T-helper 2 cell treated with Interferon-gamma antibody and Interleukin-4, amounts not matched to agents 100 ng/mL and 5 ng/mL, for 36 hours (primary cell): ENCODE data around the gene CACNA1A. TPM values are rescaled to one million over a fixed set of nuclear protein-coding genes. Genes with fewer than 3 reads are reported as not detected.

Source experiments
- intact Hi-C: fragments of 100-400 bp; cut with micrococcal nuclease; formaldehyde crosslinking; loops from one replicate; pipeline ENCODE4 v1.15.1; 2023
- total RNA-seq: library from RNA; stranded (reverse); gene quantifications from 2 replicates; pipeline ENCODE4 v1.2.3, GENCODE V29; 2022

CACNA1A gene
- total RNA-seq, 1 donor from 2014 or later: 0.48 TPM

GRCh38 chr19:13493516-13494310, 12.6 kb downstream of the CACNA1A start:
- intact Hi-C loops: no loop called here

- intact Hi-C loops: no loop called here
Measured at GRCh38 chr19:13492128-13492527, 14.2 kb downstream of the CACNA1A start.

- intact Hi-C loops: no loop called here
Measured at GRCh38 chr19:13487985-13488384, 18.3 kb downstream of the CACNA1A start.

GRCh38 chr19:13484166-13484565, 22.1 kb downstream of the CACNA1A start:
- intact Hi-C loops: no loop called here

GRCh38 chr19:13483215-13483614, 23.1 kb downstream of the CACNA1A start:
- intact Hi-C loops: no loop called here

- intact Hi-C loops: no loop called here
Measured at GRCh38 chr19:13478576-13478975, 27.7 kb downstream of the CACNA1A start.

GRCh38 chr19:13476071-13476470, 30.2 kb downstream of the CACNA1A start:
- intact Hi-C loops: no loop called here

- intact Hi-C loops: no loop called here
Measured at GRCh38 chr19:13475044-13475443, 31.2 kb downstream of the CACNA1A start.

- intact Hi-C loops: no loop called here
Measured at GRCh38 chr19:13466697-13467096, 39.6 kb downstream of the CACNA1A start.

GRCh38 chr19:13463296-13463695, 43.0 kb downstream of the CACNA1A start:
- intact Hi-C loops: no loop called here

GRCh38 chr19:13461536-13461935, 44.7 kb downstream of the CACNA1A start:
- intact Hi-C loops: no loop called here

- intact Hi-C loops: no loop called here
Measured at GRCh38 chr19:13460045-13460444, 46.2 kb downstream of the CACNA1A start.

GRCh38 chr19:13459351-13459750, 46.9 kb downstream of the CACNA1A start:
- intact Hi-C loops: no loop called here

GRCh38 chr19:13451434-13451995, 54.8 kb downstream of the CACNA1A start:
- intact Hi-C loops: no loop called here

GRCh38 chr19:13447978-13448377, 58.3 kb downstream of the CACNA1A start:
- intact Hi-C loops: no loop called here

GRCh38 chr19:13441810-13442512, 64.3 kb downstream of the CACNA1A start:
- intact Hi-C loops: no loop called here

- intact Hi-C loops: no loop called here
Measured at GRCh38 chr19:13437919-13438618, 68.2 kb downstream of the CACNA1A start.

- intact Hi-C loops: no loop called here
Measured at GRCh38 chr19:13436352-13436751, 69.9 kb downstream of the CACNA1A start.

GRCh38 chr19:13430790-13431582, 75.3 kb downstream of the CACNA1A start:
- intact Hi-C loops: loop anchor here (1.0 kb wide), 1 partner anchor 154 kb away; no protein-coding TSS in a partner anchor

GRCh38 chr19:13429563-13429962, 76.7 kb downstream of the CACNA1A start:
- intact Hi-C loops: no loop called here

GRCh38 chr19:13428352-13428751, 77.9 kb downstream of the CACNA1A start:
- intact Hi-C loops: no loop called here
